ENCODE measurements around the gene CFAP99.

Gene CFAP99

GRCh38 chr4:2421928-2422327 lies 3.2 kb downstream of the CFAP99 start:
- TF ChIP-seq, protein P1, sequence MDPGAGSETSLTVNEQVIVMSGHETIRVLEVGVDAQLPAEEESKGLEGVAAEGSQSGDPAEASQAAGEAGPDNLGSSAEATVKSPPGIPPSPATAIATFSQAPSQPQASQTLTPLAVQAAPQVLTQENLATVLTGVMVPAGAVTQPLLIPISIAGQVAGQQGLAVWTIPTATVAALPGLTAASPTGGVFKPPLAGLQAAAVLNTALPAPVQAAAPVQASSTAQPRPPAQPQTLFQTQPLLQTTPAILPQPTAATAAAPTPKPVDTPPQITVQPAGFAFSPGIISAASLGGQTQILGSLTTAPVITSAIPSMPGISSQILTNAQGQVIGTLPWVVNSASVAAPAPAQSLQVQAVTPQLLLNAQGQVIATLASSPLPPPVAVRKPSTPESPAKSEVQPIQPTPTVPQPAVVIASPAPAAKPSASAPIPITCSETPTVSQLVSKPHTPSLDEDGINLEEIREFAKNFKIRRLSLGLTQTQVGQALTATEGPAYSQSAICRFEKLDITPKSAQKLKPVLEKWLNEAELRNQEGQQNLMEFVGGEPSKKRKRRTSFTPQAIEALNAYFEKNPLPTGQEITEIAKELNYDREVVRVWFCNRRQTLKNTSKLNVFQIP (CRISPR knock-in tag; IDR thresholded peaks at IDR 0.05; ENCODE audit: borderline replicate concordance, low read depth) = no peak
- no peak for TF ChIP-seq CSRNP3 (CRISPR knock-in tag; IDR thresholded peaks at IDR 0.05)
- TF ChIP-seq ZFP3 (CRISPR knock-in tag; IDR thresholded peaks at IDR 0.05) = no peak
- no peak for TF ChIP-seq TOX (CRISPR knock-in tag; IDR thresholded peaks at IDR 0.05; ENCODE audit: borderline replicate concordance)
- TF ChIP-seq TCF4 (CRISPR knock-in tag; IDR thresholded peaks at IDR 0.05; ENCODE audit: borderline replicate concordance) = no peak
- no peak for TF ChIP-seq ZNF565 (CRISPR knock-in tag; conservative IDR thresholded peaks at IDR 0.05; ENCODE audit: low read depth)
- no peak for TF ChIP-seq ESRRG (CRISPR knock-in tag; IDR thresholded peaks at IDR 0.05)
- TF ChIP-seq ZFP30 (CRISPR knock-in tag; IDR thresholded peaks at IDR 0.05) = no peak
- TF ChIP-seq ZC3H10 (CRISPR knock-in tag; IDR thresholded peaks at IDR 0.05) = no peak
- no peak for TF ChIP-seq OSR1 (CRISPR knock-in tag; IDR thresholded peaks at IDR 0.05)
- no peak for ATAC-seq

GRCh38 chr4:2423066-2423465 lies 4.3 kb downstream of the CFAP99 start:
- no peak for ATAC-seq

GRCh38 chr4:2423695-2424094 lies 4.9 kb downstream of the CFAP99 start:
- no peak for TF ChIP-seq GLIS3 (CRISPR knock-in tag; IDR thresholded peaks at IDR 0.05)
- TF ChIP-seq ZNF8 (CRISPR knock-in tag; IDR thresholded peaks at IDR 0.05) = no peak
- no peak for TF ChIP-seq PPARA (CRISPR knock-in tag; IDR thresholded peaks at IDR 0.05; ENCODE audit: borderline replicate concordance)
- TF ChIP-seq ESRRG (CRISPR knock-in tag; IDR thresholded peaks at IDR 0.05) = no peak
- no peak for TF ChIP-seq BACH2 (CRISPR knock-in tag; IDR thresholded peaks at IDR 0.05; ENCODE audit: borderline replicate concordance)
- TF ChIP-seq, protein P2, sequence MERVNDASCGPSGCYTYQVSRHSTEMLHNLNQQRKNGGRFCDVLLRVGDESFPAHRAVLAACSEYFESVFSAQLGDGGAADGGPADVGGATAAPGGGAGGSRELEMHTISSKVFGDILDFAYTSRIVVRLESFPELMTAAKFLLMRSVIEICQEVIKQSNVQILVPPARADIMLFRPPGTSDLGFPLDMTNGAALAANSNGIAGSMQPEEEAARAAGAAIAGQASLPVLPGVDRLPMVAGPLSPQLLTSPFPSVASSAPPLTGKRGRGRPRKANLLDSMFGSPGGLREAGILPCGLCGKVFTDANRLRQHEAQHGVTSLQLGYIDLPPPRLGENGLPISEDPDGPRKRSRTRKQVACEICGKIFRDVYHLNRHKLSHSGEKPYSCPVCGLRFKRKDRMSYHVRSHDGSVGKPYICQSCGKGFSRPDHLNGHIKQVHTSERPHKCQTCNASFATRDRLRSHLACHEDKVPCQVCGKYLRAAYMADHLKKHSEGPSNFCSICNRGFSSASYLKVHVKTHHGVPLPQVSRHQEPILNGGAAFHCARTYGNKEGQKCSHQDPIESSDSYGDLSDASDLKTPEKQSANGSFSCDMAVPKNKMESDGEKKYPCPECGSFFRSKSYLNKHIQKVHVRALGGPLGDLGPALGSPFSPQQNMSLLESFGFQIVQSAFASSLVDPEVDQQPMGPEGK (CRISPR knock-in tag; IDR thresholded peaks at IDR 0.05; ENCODE audit: borderline replicate concordance) = no peak
- no peak for TF ChIP-seq ISL1 (CRISPR knock-in tag; IDR thresholded peaks at IDR 0.05)
- no peak for TF ChIP-seq ZNF565 (CRISPR knock-in tag; conservative IDR thresholded peaks at IDR 0.05; ENCODE audit: low read depth)
- no peak for TF ChIP-seq ZFP30 (CRISPR knock-in tag; IDR thresholded peaks at IDR 0.05)
- TF ChIP-seq CSRNP3 (CRISPR knock-in tag; IDR thresholded peaks at IDR 0.05) = no peak
- TF ChIP-seq CSDC2 (CRISPR knock-in tag; IDR thresholded peaks at IDR 0.05) = no peak
- TF ChIP-seq RARB (CRISPR knock-in tag; IDR thresholded peaks at IDR 0.05) = no peak
- TF ChIP-seq TOX (CRISPR knock-in tag; IDR thresholded peaks at IDR 0.05; ENCODE audit: borderline replicate concordance) = no peak
- no peak for TF ChIP-seq TSHZ2 (CRISPR knock-in tag; IDR thresholded peaks at IDR 0.05)
- TF ChIP-seq ARNTL (CRISPR knock-in tag; IDR thresholded peaks at IDR 0.05; ENCODE audit: borderline replicate concordance, low read depth) = no peak
- TF ChIP-seq ZFP3 (CRISPR knock-in tag; IDR thresholded peaks at IDR 0.05) = no peak
- TF ChIP-seq ZC3H10 (CRISPR knock-in tag; IDR thresholded peaks at IDR 0.05) = no peak
- no peak for ATAC-seq

More at GRCh38 chr4:2423066-2423465, 4.3 kb downstream of the CFAP99 start:
- TF ChIP-seq ZC3H10 (CRISPR knock-in tag; IDR thresholded peaks at IDR 0.05) (no peak), GLIS3 (CRISPR knock-in tag; IDR thresholded peaks at IDR 0.05) (no peak)
- TF ChIP-seq, protein P3, sequence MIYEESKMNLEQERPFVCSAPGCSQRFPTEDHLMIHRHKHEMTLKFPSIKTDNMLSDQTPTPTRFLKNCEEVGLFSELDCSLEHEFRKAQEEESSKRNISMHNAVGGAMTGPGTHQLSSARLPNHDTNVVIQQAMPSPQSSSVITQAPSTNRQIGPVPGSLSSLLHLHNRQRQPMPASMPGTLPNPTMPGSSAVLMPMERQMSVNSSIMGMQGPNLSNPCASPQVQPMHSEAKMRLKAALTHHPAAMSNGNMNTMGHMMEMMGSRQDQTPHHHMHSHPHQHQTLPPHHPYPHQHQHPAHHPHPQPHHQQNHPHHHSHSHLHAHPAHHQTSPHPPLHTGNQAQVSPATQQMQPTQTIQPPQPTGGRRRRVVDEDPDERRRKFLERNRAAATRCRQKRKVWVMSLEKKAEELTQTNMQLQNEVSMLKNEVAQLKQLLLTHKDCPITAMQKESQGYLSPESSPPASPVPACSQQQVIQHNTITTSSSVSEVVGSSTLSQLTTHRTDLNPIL (CRISPR knock-in tag; IDR thresholded peaks at IDR 0.05; ENCODE audit: low read depth) = no peak

Measured in SK-N-SH treated with all-trans-retinoic acid at 6 μM for 48 hours (cell line).